GM18507 (cell line): ENCODE data around the gene LRTM2.
"Not testable (repeated sequence)": the region's sequence is repeated elsewhere in the genome, so short reads cannot be mapped to it uniquely, and the experiment has no call there.

ENCODE experiments used
- DNase-seq: peaks from one replicate; pipeline ENCODE4 v3.0.0; 2011; ENCODE audit warnings: low read depth; ENCODE audit not compliant: insufficient read length; ENCODE audit errors: extremely low spot score
- FAIRE-seq: peaks from 2 replicates; lab custom pipeline; 2011; peaks lifted over from hg19 to GRCh38; lab: Jason Lieb, UNC

Gene LRTM2

DNA sequence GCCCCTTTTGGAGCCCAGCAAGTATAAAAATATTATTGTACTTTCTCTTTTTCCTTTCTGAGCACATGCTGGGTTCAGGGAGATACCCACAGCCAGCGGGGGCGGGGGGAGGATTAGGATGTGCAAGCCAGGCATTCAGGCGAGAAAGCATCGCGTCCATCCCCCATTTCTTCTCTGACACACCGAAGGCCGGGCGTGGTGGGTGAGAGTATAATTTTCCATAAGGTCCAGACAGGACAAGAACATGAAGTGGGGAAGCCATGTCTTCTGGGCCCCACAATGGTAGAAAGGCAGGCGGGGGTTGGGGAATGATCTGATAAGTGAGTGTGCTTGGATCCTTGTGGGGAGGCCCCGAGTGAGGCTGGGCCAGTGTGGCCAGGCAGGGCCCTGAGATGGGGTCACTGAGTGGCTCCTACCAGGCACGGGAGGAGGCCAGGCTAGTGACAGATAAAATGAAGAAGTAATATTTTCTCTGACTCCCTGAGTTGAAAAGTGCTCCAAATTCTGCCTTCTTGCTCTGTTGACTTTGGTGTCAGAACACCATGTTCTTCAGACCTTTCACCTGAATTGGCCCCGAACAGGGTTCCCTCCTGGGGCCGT, 10.7 kb upstream of the LRTM2 start:
- FAIRE-seq: no peak
- DNase-seq: no peak

DNA sequence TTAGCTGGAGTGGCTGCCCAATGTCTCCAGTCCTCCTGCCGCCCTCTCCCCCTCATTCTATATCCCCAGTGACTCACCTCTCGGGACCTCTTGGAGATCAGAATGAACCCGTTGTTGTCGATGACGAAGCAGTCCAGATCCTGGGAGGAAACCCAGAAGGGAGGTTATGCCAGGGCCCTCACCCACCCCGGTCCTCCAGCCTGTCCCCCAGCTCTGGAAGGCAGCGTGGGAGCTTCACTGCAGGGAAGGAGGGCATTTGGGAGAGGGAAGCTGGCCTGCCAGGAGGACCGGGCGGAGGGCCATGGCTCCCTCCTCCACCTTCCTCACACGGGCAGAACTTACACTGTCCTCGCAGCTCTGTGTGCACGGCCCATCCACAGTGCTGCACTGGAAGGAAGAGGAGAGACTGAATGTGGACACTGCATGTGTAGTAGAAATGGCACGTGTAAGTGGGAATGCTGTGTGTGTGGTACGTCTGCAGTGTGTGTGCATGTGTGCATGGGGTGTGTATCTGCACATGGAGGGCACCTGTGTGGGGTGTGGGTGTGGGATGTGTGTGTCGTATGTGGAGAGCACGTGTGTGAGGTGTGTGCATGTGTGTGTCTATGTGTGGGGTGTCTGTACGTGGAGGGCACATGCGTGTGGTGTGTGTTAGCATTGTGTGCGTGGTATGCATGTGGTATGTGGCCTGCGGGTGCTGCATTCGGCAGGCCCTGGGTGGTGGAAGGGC, 10.0 kb upstream of the LRTM2 start:
- DNase-seq (no peak), FAIRE-seq (no peak)

DNA sequence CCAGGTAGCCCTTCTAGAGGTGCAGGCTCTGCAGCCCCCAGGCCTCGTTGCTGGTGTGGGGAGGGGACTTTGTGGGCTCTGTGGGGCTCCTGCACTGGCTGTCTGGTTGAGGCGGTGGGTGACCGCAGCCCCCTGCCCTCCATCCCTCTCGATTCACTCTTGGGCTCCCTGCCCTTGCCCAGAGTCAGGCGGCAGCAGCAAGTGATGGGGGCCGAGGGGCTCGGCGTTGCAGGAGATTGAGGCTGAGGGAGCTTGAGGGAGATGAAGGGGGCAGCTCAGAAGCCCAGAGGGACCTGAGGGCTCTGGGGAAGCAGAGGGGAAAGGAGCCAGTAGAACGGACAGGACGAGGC, 9.5 kb upstream of the LRTM2 start:
- FAIRE-seq: no peak
- no peak for DNase-seq

GRCh38 chr12:1811281-1811947, 9.0 kb upstream of the LRTM2 start:
- DNase-seq (no peak), FAIRE-seq (no peak)

GRCh38 chr12:1811948-1812291, 8.4 kb upstream of the LRTM2 start:
- no peak for FAIRE-seq
- no peak for DNase-seq

DNA sequence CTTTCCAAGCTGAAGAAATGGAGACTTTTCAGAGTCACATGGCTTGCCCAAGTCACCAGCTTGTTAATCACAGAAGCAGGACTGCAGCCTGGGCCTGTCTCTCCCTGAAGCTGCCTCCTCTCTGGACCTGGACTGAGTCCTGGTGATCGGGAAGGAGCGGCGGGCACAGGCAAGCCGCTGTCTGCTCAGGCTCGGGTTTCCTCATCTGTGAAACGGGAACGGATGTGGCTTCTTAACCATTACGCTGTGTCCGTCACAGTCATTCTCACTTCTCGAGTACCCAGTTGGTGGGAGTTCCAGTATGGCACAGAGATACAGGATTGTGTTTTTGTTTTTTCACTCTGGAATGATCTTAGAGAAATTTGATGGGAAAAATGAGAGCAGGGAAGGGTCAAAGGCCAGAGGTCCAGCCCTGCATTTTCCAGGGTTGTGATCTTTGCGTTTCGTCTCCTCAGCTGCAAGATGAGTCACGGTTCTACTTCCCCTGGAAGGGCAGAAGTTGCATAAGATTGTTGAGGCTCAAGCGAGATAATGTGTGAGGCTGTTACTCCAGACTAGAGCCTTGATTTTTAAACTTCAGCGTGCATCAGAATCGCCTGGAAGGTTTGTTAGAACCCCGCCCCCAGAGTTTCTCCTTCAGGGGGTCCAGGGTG, 7.6 kb upstream of the LRTM2 start:
- FAIRE-seq (peak; percentile 73), DNase-seq (no peak)

DNA sequence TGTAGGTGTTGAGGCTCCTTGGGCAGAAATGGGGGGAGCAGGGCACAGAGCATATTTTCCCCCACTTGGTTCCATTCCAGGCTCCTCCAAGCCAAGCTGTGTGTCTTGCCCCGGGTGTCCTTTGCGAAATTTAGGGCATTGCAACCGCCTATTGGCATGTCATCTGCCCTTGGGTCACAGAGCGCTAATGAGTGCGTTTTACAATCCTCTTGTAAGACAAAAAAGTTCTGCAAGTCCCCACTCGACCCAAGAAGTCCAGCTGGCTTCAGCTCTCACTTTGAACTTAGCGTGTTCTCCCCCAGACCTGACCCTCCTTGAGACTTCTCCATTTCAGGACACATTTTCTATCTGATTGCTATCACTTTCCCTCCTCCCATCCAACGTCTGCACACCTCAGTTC, 6.1 kb upstream of the LRTM2 start:
- DNase-seq (no peak), FAIRE-seq (no peak)

GRCh38 chr12:1815108-1815507, 5.3 kb upstream of the LRTM2 start:
- FAIRE-seq (no peak), DNase-seq (no peak)

- DNase-seq: no peak
- no peak for FAIRE-seq
These were observed 4.3 kb upstream of the LRTM2 start for GRCh38 chr12:1815814-1816729.

DNA sequence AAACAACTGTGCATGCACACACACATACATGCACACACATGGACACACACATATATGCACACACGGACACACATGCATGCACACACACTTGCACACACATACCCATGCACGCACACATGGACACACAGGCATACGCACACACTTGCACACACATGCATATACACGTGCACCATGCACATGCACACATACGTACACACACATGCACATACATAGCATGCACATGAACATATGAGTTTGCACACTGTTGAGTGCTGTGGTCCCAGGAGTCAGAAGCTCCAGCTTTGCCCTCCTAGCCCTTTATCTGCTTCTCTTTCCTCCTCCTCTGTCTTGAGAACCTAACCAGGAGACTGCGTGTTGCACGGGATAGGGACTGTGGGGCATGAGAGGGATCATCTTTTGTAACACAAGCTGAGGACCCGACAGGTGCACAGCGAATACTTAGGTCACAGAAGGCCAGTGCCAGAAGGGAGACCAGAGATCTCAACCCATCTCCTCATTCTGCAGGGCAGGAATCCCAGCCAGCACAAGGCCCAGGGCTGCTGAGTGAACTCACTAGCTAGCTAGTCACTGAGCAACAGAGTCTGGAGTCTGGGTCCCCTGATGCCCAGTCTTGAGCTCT, 3.5 kb upstream of the LRTM2 start:
- no peak for DNase-seq
- FAIRE-seq: no peak

DNA sequence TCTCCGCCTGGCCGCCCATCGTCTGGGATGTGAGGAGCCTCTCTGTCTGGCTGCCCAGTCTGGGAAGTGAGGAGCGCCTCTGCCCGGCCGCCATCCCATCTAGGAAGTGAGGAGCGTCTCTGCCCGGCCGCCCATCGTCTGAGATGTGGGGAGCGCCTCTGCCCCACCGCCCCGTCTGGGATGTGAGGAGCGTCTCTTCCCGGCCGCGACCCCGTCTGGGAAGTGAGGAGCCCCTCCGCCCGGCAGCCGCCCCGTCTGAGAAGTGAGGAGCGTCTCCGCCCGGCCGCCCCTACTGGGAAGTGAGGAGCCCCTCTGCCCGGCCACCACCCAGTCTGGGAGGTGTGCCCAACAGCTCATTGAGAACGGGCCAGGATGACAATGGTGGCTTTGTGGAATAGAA, 2.4 kb upstream of the LRTM2 start:
- not testable (repeated sequence) for FAIRE-seq, DNase-seq

DNA sequence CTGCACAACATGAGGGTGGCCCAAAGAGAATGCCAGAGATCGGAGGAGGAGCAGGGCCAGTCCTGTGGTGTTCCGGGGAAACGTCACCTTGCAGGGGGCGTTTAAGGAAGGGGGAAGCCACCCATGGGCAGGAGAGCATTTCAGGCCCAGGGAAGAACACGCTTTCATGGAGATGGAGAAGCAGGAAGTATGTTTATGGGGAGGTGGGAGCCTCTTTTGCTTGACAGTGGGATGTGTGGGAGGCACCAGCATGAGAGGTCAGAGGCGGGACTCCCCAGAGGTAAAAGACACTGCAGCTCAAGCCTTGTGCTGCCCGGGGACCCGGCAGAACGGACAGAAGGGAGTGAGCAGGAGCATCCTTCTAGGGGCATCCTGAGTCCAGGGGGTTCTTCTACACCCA, 1.3 kb upstream of the LRTM2 start:
- FAIRE-seq (no peak), DNase-seq (no peak)

GRCh38 chr12:1819571-1819970, 794 bp upstream of the LRTM2 start:
- DNase-seq (no peak), FAIRE-seq (no peak)

- FAIRE-seq: no peak
These were observed 529 bp downstream of the LRTM2 start for GRCh38 chr12:1820896-1821291.

DNA sequence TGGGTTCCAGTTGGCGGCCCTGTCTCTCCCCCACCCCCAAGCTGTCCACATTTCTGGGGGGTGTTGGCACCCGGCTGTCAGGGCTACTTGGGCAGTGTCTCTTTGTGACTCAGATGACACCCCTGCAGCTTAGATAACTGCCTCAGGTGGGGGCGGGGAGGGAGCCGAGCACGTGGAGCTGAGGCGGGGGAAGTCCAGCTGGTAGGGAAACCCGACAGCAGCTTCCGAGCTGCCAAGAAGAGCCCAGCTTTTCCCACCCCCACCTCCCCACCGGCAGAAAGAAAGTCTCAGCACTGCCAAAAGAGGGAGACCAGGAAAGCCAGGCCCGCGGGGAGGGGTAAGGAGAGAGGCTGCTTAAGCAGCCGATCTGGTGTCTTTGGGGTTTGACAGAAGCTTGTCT, 1.4 kb downstream of the LRTM2 start:
- DNase-seq: no peak
- FAIRE-seq: no peak

More at GRCh38 chr12:1820896-1821291, 529 bp downstream of the LRTM2 start:
- DNase-seq: no peak

GRCh38 chr12:1822699-1823098, 2.3 kb downstream of the LRTM2 start:
- DNase-seq: no peak
- no peak for FAIRE-seq

GRCh38 chr12:1823237-1823636, 2.9 kb downstream of the LRTM2 start:
- no peak for DNase-seq
- FAIRE-seq: no peak

GRCh38 chr12:1825382-1826102, 5.2 kb downstream of the LRTM2 start:
- no peak for DNase-seq
- FAIRE-seq: no peak

GRCh38 chr12:1826401-1826800, 6.0 kb downstream of the LRTM2 start:
- no peak for FAIRE-seq
- DNase-seq: no peak
